Mucosa of rectum (tissue), 2 donors: ENCODE results near the gene NPHP4.

Experiments
- H3K27ac ChIP-seq, 2 donors: one replicate each; pipeline ENCODE4 v1.7.0; 2013; ENCODE audit warnings: inconsistent platforms in 2 of 2, low read depth in 2 of 2, low read length in 2 of 2
- H3K27me3 ChIP-seq, 2 donors: one replicate each; pipeline ENCODE4 v1.7.0; 2013; ENCODE audit warnings: low read length in 2 of 2; ENCODE audit not compliant: control insufficient read depth in 2 of 2, insufficient read depth in 2 of 2
- H3K36me3 ChIP-seq, 2 donors: one replicate each; pipeline ENCODE4 v1.7.0; 2013; ENCODE audit warnings: low read length in 2 of 2; ENCODE audit not compliant: control insufficient read depth in 2 of 2, insufficient read depth in 2 of 2
- H3K4me1 ChIP-seq, 2 donors: one replicate each; pipeline ENCODE4 v1.7.0; 2013; ENCODE audit warnings: low read length in 2 of 2, mild to moderate bottlenecking in 1 of 2; ENCODE audit not compliant: control insufficient read depth in 2 of 2, insufficient read depth in 2 of 2
- H3K4me3 ChIP-seq, 2 donors: one replicate each; pipeline ENCODE4 v1.7.0; 2013; ENCODE audit warnings: low read length in 2 of 2
- H3K9ac ChIP-seq, 2 donors: one replicate each; pipeline ENCODE4 v1.7.0; 2013; ENCODE audit warnings: low read length in 2 of 2, low read depth in 1 of 2, mild to moderate bottlenecking in 1 of 2
- H3K9me3 ChIP-seq, 2 donors: one replicate each; pipeline ENCODE4 v1.7.0; 2013; ENCODE audit warnings: low read length in 2 of 2; ENCODE audit not compliant: control insufficient read depth in 2 of 2
- donor health status: healthy.
- donor health status: Normal muscosa, but diverticular disease.

The NPHP4 gene

GRCh38 chr1:5905436-5905835 lies 86.8 kb downstream of the NPHP4 start:
- Histone ChIP-seq H3K36me3 (peaks cover 0 to 15% of the 10 kb centered on the region in 2 donors), H3K4me1 (no peaks in the 10 kb centered on the region), H3K4me3 (no peak overlapping the region), H3K27me3 (no peaks in the 10 kb centered on the region), H3K9ac (no peak overlapping the region), H3K27ac (no peak overlapping the region), H3K9me3 (no peaks in the 10 kb centered on the region)

DNA sequence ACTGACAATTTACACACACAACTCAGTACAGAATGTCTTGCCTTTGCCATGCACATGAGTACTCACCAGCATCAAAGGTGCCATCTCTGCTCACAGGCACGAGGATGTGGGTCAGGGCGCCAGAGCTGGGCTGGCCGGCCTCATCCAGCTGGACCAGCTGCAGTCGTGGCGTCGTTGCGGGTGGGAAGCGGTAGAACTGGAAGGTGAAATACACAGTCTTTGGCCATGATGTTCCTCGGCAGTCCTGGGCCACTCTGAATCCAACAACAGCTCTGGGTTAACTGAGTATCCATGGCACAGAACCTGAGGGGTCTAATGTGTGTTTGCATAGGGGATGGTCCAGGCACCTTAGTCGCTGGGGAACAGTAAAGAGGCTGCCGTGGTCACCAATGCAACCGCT lies 87.7 kb downstream of the NPHP4 start:
- Histone ChIP-seq H3K27ac (no peak overlapping the region), H3K4me3 (no peak overlapping the region)

GRCh38 chr1:5903680-5904079 lies 88.5 kb downstream of the NPHP4 start:
- no peak overlapping the region for H3K4me3 ChIP-seq
- H3K9ac ChIP-seq, result no peak overlapping the region
- no peaks in the 10 kb centered on the region for H3K9me3 ChIP-seq
- H3K4me1 ChIP-seq, result no peaks in the 10 kb centered on the region
- no peak overlapping the region for H3K27ac ChIP-seq
- peaks cover 0 to 19% of the 10 kb centered on the region in 2 donors for H3K36me3 ChIP-seq
- H3K27me3 ChIP-seq, result no peaks in the 10 kb centered on the region

More for the DNA sequence above, 87.7 kb downstream of the NPHP4 start:
- Histone ChIP-seq H3K9me3 (no peaks in the 10 kb centered on the region), H3K4me1 (no peaks in the 10 kb centered on the region), H3K27me3 (no peaks in the 10 kb centered on the region), H3K36me3 (peaks cover 0 to 15% of the 10 kb centered on the region in 2 donors), H3K9ac (no peak overlapping the region)

- H3K4me3 ChIP-seq, result no peak overlapping the region
- H3K4me1 ChIP-seq, result no peaks in the 10 kb centered on the region
- peaks cover 0 to 21% of the 10 kb centered on the region in 2 donors for H3K36me3 ChIP-seq
- H3K9me3 ChIP-seq, result no peaks in the 10 kb centered on the region
- H3K27ac ChIP-seq, result no peak overlapping the region
- H3K9ac ChIP-seq, result no peak overlapping the region
- H3K27me3 ChIP-seq, result no peaks in the 10 kb centered on the region
Observed at GRCh38 chr1:5903031-5903430, 89.2 kb downstream of the NPHP4 start.

DNA sequence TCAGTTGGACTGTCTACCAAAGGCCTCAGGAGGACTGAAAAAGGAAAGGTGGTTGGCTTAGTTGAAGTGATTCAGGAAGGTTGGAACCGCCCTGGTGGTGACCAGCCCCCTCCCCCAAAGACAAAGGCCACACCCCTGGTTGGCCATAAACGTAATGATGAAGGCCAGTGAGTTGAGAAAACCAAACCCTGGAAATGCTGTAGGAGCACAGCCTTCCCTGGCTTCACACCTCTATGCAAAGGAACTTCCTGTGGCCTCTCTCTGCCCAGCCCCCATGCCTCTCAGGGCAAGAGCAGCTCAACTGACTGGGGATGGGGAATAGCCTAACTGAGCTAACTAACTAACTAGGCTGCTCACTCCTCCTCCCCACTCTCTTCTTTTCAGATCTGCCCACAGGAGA lies 90.4 kb downstream of the NPHP4 start:
- H3K9ac ChIP-seq, result no peak overlapping the region
- no peaks in the 10 kb centered on the region for H3K9me3 ChIP-seq
- no peak overlapping the region for H3K27ac ChIP-seq
- no peaks in the 10 kb centered on the region for H3K27me3 ChIP-seq
- H3K4me3 ChIP-seq, result no peak overlapping the region
- no peaks in the 10 kb centered on the region for H3K4me1 ChIP-seq
- H3K36me3 ChIP-seq, result peaks cover 0 to 21% of the 10 kb centered on the region in 2 donors

DNA sequence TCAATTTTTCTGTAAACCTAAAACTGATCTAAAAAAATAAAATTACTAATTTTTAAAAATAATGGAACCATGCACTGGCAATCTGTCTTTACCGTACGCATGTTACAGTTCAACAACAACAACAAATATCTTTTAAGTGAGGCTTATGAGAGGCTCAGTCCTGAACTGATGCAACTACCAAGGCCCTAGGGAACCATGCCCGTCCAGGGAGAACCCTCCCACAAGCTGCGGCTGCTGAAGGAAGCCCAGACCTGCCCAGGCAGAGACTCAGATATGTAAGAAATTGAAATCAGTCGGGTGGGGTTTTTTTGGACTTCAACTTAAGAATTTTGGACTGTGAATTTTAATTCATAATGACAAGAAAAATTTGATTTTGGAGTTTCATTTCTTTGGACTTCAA lies 91.1 kb downstream of the NPHP4 start:
- H3K36me3 ChIP-seq, result peaks cover 0 to 19% of the 10 kb centered on the region in 2 donors

DNA sequence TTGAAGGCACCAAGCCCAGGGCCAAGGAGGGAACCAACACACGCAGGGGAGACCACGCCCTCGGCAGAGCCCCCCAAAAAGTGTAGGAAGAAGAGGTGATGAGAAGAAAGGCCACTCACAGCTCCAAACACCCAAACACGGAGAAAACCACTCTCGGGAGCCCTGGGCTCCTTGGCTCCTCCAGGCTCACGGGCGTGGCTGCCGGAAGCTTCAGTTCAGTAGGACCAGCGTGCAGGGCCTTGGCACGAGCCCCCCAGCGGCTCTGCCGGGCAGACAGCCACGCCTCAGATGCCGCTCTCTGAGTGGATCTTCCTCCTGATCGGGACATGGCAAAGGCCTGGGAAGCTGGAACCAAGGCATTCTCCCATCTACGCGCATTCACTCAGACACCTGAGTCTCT lies 94.0 kb downstream of the NPHP4 start:
- Histone ChIP-seq H3K4me1 (no peaks in the 10 kb centered on the region), H3K36me3 (peaks cover 0 to 6% of the 10 kb centered on the region in 2 donors), H3K27me3 (no peaks in the 10 kb centered on the region), H3K4me3 (no peak overlapping the region), H3K27ac (no peak overlapping the region), H3K9me3 (no peaks in the 10 kb centered on the region), H3K9ac (no peak overlapping the region)

More for the DNA sequence above, 91.1 kb downstream of the NPHP4 start:
- no peaks in the 10 kb centered on the region for H3K4me1 ChIP-seq
- no peak overlapping the region for H3K9ac ChIP-seq
- no peaks in the 10 kb centered on the region for H3K9me3 ChIP-seq
- no peak overlapping the region for H3K27ac ChIP-seq
- H3K27me3 ChIP-seq, result no peaks in the 10 kb centered on the region
- no peak overlapping the region for H3K4me3 ChIP-seq

DNA sequence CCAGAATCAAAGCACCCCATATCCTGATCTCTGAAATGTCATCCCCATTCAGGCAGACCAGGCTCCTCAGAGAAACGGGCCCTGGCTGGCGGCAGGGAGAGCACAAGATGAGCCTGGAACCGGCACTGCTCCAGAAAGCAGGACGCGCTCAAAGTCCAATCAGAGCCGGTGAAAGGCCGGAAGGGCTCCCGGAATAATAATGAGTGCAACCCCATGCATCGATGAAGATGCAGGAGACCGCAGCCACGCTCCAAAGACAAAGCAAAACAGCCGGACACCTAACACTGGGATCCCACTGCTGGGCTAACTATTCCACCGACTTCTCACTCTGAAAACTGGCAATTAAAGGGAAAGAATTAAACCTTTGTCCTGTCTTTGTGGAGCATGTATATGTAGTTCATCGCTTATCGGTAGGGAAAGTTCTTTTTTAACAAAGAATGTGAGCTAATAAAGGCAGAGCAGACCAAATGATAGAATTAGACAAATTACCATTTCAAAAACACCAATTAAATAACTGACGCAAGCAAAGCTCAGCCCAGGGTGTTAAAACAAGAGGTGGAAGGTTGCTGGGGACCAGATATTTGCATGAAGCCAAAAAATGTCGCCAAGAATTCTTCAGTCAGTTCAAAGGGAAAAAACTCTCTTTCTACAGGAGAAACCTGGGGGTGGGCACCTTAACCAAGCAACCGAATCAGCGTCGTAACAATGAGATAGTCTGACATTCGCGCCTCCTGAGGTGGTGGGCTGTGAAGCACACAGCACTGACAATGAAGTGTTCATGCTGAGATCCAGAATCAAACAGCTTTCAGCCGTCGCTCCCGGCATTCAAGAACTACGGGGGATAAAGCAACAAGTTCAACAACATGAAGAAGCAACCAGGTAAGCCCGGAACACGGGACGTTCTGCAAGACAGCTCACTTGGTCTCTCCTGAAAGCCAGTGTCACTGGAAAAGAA lies 95.2 kb downstream of the NPHP4 start:
- no peak overlapping the region for H3K9ac ChIP-seq
- H3K4me3 ChIP-seq, result no peak overlapping the region

GRCh38 chr1:5895446-5896406 lies 96.5 kb downstream of the NPHP4 start:
- H3K9me3 ChIP-seq, result no peaks in the 10 kb centered on the region
- H3K36me3 ChIP-seq, result peaks cover 0 to 6% of the 10 kb centered on the region in 2 donors
- no peak overlapping the region for H3K4me3 ChIP-seq
- H3K4me1 ChIP-seq, result no peaks in the 10 kb centered on the region
- no peaks in the 10 kb centered on the region for H3K27me3 ChIP-seq
- no peak overlapping the region for H3K27ac ChIP-seq
- no peak overlapping the region for H3K9ac ChIP-seq

More for the DNA sequence above, 95.2 kb downstream of the NPHP4 start:
- Histone ChIP-seq H3K27me3 (no peaks in the 10 kb centered on the region), H3K36me3 (peaks cover 0 to 6% of the 10 kb centered on the region in 2 donors), H3K9me3 (no peaks in the 10 kb centered on the region), H3K4me1 (no peaks in the 10 kb centered on the region), H3K27ac (no peak overlapping the region)
